HCT116 (cell line): Measurements from ENCODE around the gene TLR2. TPM values are rescaled to one million over a fixed set of nuclear protein-coding genes. Genes with fewer than 3 reads are reported as not detected.

ENCODE experiments used
- ATAC-seq: fragments of 200-7000 bp; cut with Tn5 transposase; 2 replicates; pipeline ENCODE4 v1.9.1; 2020; ENCODE audit warnings: mild to moderate bottlenecking, moderate library complexity
- BruUV-seq: library from RNA; stranded (reverse); fragments of 400-500 nt; replicated peaks from 2 replicates; lab custom pipeline; 2021; lab: Mats Ljungman, UMichigan
- CTCF ChIA-PET: fragments of 300-600 bp; sonication (Branson Sonifier 250); formaldehyde crosslinking; loops from one replicate; lab custom pipeline; 2021; ENCODE audit warnings: antibody characterized with exemption; lab: Charles Lee
- POLR2A ChIA-PET: fragments of 300-600, 350-600 bp; sonication (Branson Sonifier 250); formaldehyde crosslinking; loops from one replicate; lab custom pipeline; 2021; ENCODE audit warnings: antibody characterized with exemption; lab: Charles Lee
- RAD21 ChIA-PET, 2 experiments: fragments of 300-600 bp; sonication (Branson Sonifier 250); formaldehyde crosslinking; loops; one replicate each; lab custom pipeline; 2023; ENCODE audit warnings: low total read pairs in 2 of 2; ENCODE audit not compliant: uncharacterized antibody in 2 of 2, unreplicated experiment in 2 of 2, low non-redundant PET in 1 of 2; lab: Charles Lee
- DNase-seq: peaks from one replicate; pipeline ENCODE4 v3.0.0-alpha.2; 2010; ENCODE audit warnings: low read depth, low spot score
- H2AFZ ChIP-seq: fragments of 200-600 bp; shearing (Covaris generic), sonication (generic); 2 replicates; pipeline ENCODE4 v1.6.1; 2017; ENCODE audit warnings: low read depth, mixed run types, mixed read lengths, antibody characterized with exemption, low read length; ENCODE audit not compliant: poor library complexity, severe bottlenecking
- H3K27ac ChIP-seq: 2 replicates; pipeline ENCODE4 v1.5.1; 2012; ENCODE audit warnings: low read depth, low read length
- H3K27me3 ChIP-seq: fragments of 200-600 bp; sonication (generic); 2 replicates; pipeline ENCODE4 v1.6.1; 2016; ENCODE audit warnings: mixed run types, low read length, mixed read lengths; ENCODE audit not compliant: insufficient read depth
- H3K36me3 ChIP-seq, 2 experiments: fragments of 200-500 bp in 1 of 2; fragments of 200-600 bp in 1 of 2; sonication (Bioruptor generic) in 1 of 2; sonication (generic) in 1 of 2; 2 replicates each; pipeline versions ENCODE4 v1.5.1 to v1.6.1; 2014 to 2016; ENCODE audit warnings: low read length in 2 of 2, inconsistent platforms in 1 of 2, mixed read lengths in 1 of 2, mixed run types in 1 of 2; ENCODE audit not compliant: insufficient read depth in 2 of 2, control insufficient read depth in 1 of 2
- H3K4me1 ChIP-seq, 2 experiments: fragments of 200-600 bp in 1 of 2; sonication (generic) in 1 of 2; 2 replicates each; pipeline versions ENCODE4 v1.5.1 to v1.6.1; 2012 to 2017; ENCODE audit warnings: low read length in 2 of 2, inconsistent platforms in 1 of 2, mild to moderate bottlenecking in 1 of 2, mixed read lengths in 1 of 2, mixed run types in 1 of 2, moderate library complexity in 1 of 2; ENCODE audit not compliant: insufficient read depth in 2 of 2, control insufficient read depth in 1 of 2
- H3K4me2 ChIP-seq: fragments of 200-600 bp; sonication (generic); 2 replicates; pipeline ENCODE4 v1.6.1; 2017; ENCODE audit warnings: mixed run types, low read length, mixed read lengths
- H3K4me3 ChIP-seq, 2 experiments: fragments of 200-600 bp in 1 of 2; sonication (generic) in 1 of 2; replicated peaks in 1 of 2; 2 replicates each; pipeline ENCODE4 v1.5.1; 2011 to 2016; ENCODE audit warnings: low read length in 2 of 2, control low read depth in 1 of 2, low read depth in 1 of 2, mild to moderate bottlenecking in 1 of 2, mixed read lengths in 1 of 2, mixed run types in 1 of 2
- H3K79me2 ChIP-seq: fragments of 200-600 bp; sonication (generic); 2 replicates; pipeline ENCODE4 v1.6.1; 2017; ENCODE audit warnings: mild to moderate bottlenecking, mixed run types, low read length, moderate library complexity, mixed read lengths; ENCODE audit not compliant: insufficient read depth
- H3K9ac ChIP-seq: fragments of 200-600 bp; sonication (generic); 2 replicates; pipeline ENCODE4 v1.6.1; 2016; ENCODE audit warnings: low read length, mixed read lengths
- H3K9me2 ChIP-seq: fragments of 200-600 bp; sonication (generic), shearing (Covaris generic); 2 replicates; pipeline ENCODE4 v1.6.1; 2017; ENCODE audit warnings: mixed run types, mild to moderate bottlenecking, moderate library complexity; ENCODE audit not compliant: insufficient read depth
- H3K9me3 ChIP-seq, 2 experiments: fragments of 200-500 bp in 1 of 2; fragments of 200-600 bp in 1 of 2; sonication (Bioruptor generic) in 1 of 2; sonication (generic) in 1 of 2; 2 replicates each; pipeline ENCODE4 v1.6.1; 2014 to 2017; ENCODE audit warnings: low read length in 2 of 2, mixed read lengths in 2 of 2, inconsistent platforms in 1 of 2, low read depth in 1 of 2, mild to moderate bottlenecking in 1 of 2, mixed run types in 1 of 2, moderate library complexity in 1 of 2; ENCODE audit not compliant: control insufficient read depth in 1 of 2, insufficient read depth in 1 of 2
- H4K20me1 ChIP-seq: fragments of 200-600 bp; sonication (generic), shearing (Covaris generic); 2 replicates; pipeline ENCODE4 v1.6.1; 2017; ENCODE audit warnings: mixed run types, mild to moderate bottlenecking, moderate library complexity; ENCODE audit not compliant: insufficient read depth
- CBX3 ChIP-seq: IDR thresholded peaks from 2 replicates; pipeline ENCODE4 v1.6.1; 2012; ENCODE audit warnings: low read depth
- CEBPB ChIP-seq: IDR thresholded peaks from 2 replicates; pipeline ENCODE4 v1.6.1; 2012; ENCODE audit warnings: low read depth
- EZH2phosphoT487 ChIP-seq: fragments of 200-600 bp; IDR thresholded peaks from 2 replicates; pipeline ENCODE4 v1.6.1; 2018; ENCODE audit warnings: antibody characterized with exemption, borderline replicate concordance
- POLR2AphosphoS5 ChIP-seq: IDR thresholded peaks from 2 replicates; pipeline ENCODE4 v1.6.1; 2011; ENCODE audit warnings: mild to moderate bottlenecking, low read depth, low read length, moderate library complexity
- RAD21 ChIP-seq: IDR thresholded peaks from 2 replicates; pipeline ENCODE4 v1.6.1; 2012; ENCODE audit warnings: low read depth, mild to moderate bottlenecking
- SIN3A ChIP-seq: IDR thresholded peaks from 2 replicates; pipeline ENCODE4 v1.6.1; 2012; ENCODE audit warnings: low read depth
- TCF7L2 ChIP-seq: IDR thresholded peaks from 2 replicates; pipeline ENCODE4 v1.7.0; 2011; ENCODE audit warnings: borderline replicate concordance, inconsistent platforms; ENCODE audit not compliant: insufficient read depth, insufficient read length; ENCODE audit errors: extremely low read depth
- YY1 ChIP-seq: IDR thresholded peaks from 2 replicates; pipeline ENCODE4 v1.6.1; 2011; ENCODE audit warnings: low read length, low read depth, moderate library complexity, mild to moderate bottlenecking; ENCODE audit not compliant: insufficient replicate concordance; ENCODE audit errors: extremely low read depth
- ZBTB33 ChIP-seq: IDR thresholded peaks from 2 replicates; pipeline ENCODE4 v1.6.1; 2011; ENCODE audit warnings: mild to moderate bottlenecking, low read length, moderate library complexity; ENCODE audit not compliant: insufficient replicate concordance; ENCODE audit errors: extremely low read depth
- intact Hi-C: fragments of 100-400 bp; cut with micrococcal nuclease; formaldehyde crosslinking; loops from 2 replicates; pipeline ENCODE4 v1.10.0; 2022
- total RNA-seq: library from RNA; stranded (reverse); gene quantifications from one replicate; pipeline ENCODE4 v1.2.1, GENCODE V29; 2021; ENCODE audit not compliant: unreplicated experiment
- TF ChIP-seq, protein P1 (sequence below): IDR thresholded peaks from 2 replicates; pipeline ENCODE4 v1.6.1; 2012
- TF ChIP-seq, protein P2 (sequence below): IDR thresholded peaks from 2 replicates; pipeline ENCODE4 v1.6.1; 2012

TLR2 gene
- total RNA-seq, 1 experiment from 2014 or later: 0.12 TPM

DNA sequence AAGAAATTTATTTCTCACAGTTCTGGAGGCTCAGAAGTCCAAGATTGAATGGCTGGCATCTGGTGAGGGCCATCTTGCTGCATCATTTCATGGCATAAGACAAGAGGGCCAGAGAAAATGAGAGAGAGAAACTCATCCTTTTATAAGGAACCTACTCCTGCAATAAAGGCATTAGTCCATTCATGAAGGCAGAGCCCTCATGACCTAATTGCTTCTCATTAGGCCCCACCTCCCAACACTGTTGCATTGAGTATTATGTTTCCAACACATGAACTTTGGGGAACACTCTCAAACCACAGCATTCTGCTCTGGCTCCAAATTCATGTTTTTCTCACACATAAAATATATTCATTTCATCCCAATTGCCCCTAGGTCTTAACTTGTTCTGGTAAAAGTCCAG lies 61.6 kb downstream of the TLR2 start (continued):
- TF ChIP-seq ZBTB33 (no peak), POLR2AphosphoS5 (no peak), EZH2phosphoT487 (no peak), TCF7L2 (no peak), CEBPB (no peak)
- TF ChIP-seq, protein P1, sequence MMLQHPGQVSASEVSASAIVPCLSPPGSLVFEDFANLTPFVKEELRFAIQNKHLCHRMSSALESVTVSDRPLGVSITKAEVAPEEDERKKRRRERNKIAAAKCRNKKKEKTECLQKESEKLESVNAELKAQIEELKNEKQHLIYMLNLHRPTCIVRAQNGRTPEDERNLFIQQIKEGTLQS: no peak

DNA sequence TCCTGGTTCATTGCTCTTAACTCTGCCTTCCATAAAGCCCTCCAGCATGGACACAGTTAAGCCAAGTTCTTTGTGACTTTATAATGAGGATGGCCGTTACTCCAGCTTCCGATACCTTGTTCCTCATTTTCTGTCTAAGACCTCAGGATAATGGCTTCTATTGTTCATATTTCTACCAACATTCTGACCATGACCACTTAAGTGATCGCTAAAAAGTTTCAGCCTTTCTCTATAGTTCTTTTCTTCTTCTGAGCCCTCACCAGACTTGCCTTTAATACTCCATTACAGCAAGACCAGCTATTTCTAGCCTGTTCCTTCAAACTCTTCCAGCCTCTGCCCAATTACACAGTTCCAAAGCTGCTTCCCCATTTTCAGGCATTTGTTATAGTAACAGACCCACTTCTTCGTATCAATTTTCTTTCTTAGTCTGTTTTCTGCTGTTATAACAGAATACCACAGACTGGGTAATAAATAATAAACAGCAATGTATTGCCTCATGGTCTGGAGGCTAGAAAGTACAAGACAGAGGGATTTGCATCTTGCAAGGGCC lies 63.4 kb downstream of the TLR2 start:
- BruUV-seq: no TSS peak
- intact Hi-C loops: no loop called here
- no peaks in the 10 kb centered on the region for H3K36me3 ChIP-seq
- ATAC-seq (no peak), DNase-seq (no peak)
- no peak overlapping the region for H3K4me2 ChIP-seq
- no peak overlapping the region for H3K27ac ChIP-seq
- H3K9me3 ChIP-seq: no peaks in the 10 kb centered on the region
- H3K4me1 ChIP-seq: peaks cover 0 to 7% of the 10 kb centered on the region in 2 experiments; a peak in 1 of 4 replicates
- POLR2A ChIA-PET: no interaction called here
- no peaks in the 10 kb centered on the region for H3K9me2 ChIP-seq
- no peak overlapping the region for H3K4me3 ChIP-seq
- no peak overlapping the region for H2AFZ ChIP-seq
- RAD21 ChIA-PET: no interaction called here
- no peaks in the 10 kb centered on the region for H3K27me3 ChIP-seq
- no peaks in the 10 kb centered on the region for H4K20me1 ChIP-seq
- H3K79me2 ChIP-seq: no peaks in the 10 kb centered on the region
- TF ChIP-seq YY1: no peak
- no peak for TF ChIP-seq RAD21
- TF ChIP-seq, protein P2, sequence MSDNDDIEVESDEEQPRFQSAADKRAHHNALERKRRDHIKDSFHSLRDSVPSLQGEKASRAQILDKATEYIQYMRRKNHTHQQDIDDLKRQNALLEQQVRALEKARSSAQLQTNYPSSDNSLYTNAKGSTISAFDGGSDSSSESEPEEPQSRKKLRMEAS: no peak
- TF ChIP-seq, protein P1: no peak
- TF ChIP-seq SIN3A: no peak
- no peak for TF ChIP-seq CBX3
- TF ChIP-seq, all 23 proteins: peak for 0
- CTCF ChIA-PET: no interaction called here
- H3K9ac ChIP-seq: no peak overlapping the region
